MM.1S (cell line): ENCODE measurements around the gene GPC1.

Experiments
- DNase-seq: peaks from one replicate; pipeline ENCODE4 v3.0.0-alpha.2; 2015
- H2AFZ ChIP-seq: fragments of 300-600 bp; sonication (generic); 2 replicates; pipeline ENCODE4 v1.6.0; 2016; ENCODE audit warnings: antibody characterized with exemption, low read length
- H3F3A ChIP-seq: fragments of 300-600 bp; sonication (generic); 2 replicates; pipeline ENCODE4 v1.6.1; 2016; ENCODE audit warnings: mild to moderate bottlenecking, antibody characterized with exemption, low read length, moderate library complexity, mixed read lengths; ENCODE audit not compliant: insufficient read depth
- H3K27ac ChIP-seq: fragments of 300-600 bp; sonication (generic); 2 replicates; pipeline ENCODE4 v1.5.1; 2016; ENCODE audit warnings: mild to moderate bottlenecking, low read length
- H3K27me3 ChIP-seq: fragments of 300-600 bp; sonication (generic); replicated peaks from 2 replicates; pipeline ENCODE4 v1.6.0; 2016; ENCODE audit warnings: low read length; ENCODE audit not compliant: insufficient read depth
- H3K36me3 ChIP-seq: fragments of 300-600 bp; sonication (generic); replicated peaks from 2 replicates; pipeline ENCODE4 v1.6.1; 2016; ENCODE audit warnings: mild to moderate bottlenecking, low read length, mixed read lengths; ENCODE audit not compliant: insufficient read depth
- H3K4me1 ChIP-seq: fragments of 300-600 bp; sonication (generic); 2 replicates; pipeline ENCODE4 v1.6.1; 2016; ENCODE audit warnings: low read length, mixed read lengths
- H3K4me2 ChIP-seq: fragments of 300-600 bp; sonication (generic); 2 replicates; pipeline ENCODE4 v1.6.0; 2016; ENCODE audit warnings: low read depth, low read length
- H3K4me3 ChIP-seq: fragments of 300-600 bp; sonication (generic); 2 replicates; pipeline ENCODE4 v1.5.1; 2016; ENCODE audit warnings: low read length, mixed read lengths
- H3K79me2 ChIP-seq: fragments of 300-600 bp; sonication (generic); 2 replicates; pipeline ENCODE4 v1.6.1; 2016; ENCODE audit warnings: mixed run types, low read length, mixed read lengths
- H3K9ac ChIP-seq: fragments of 300-600 bp; sonication (generic); 2 replicates; pipeline ENCODE4 v1.6.1; 2016; ENCODE audit warnings: low read length, mixed read lengths
- H3K9me2 ChIP-seq: fragments of 300-600 bp; sonication (generic); replicated peaks from 2 replicates; pipeline ENCODE4 v1.6.1; 2016; ENCODE audit warnings: mild to moderate bottlenecking, low read length, mixed read lengths; ENCODE audit not compliant: insufficient read depth
- H3K9me3 ChIP-seq: fragments of 300-600 bp; sonication (generic); replicated peaks from 2 replicates; pipeline ENCODE4 v1.6.1; 2016; ENCODE audit warnings: mild to moderate bottlenecking, low read length, mixed read lengths; ENCODE audit not compliant: insufficient read depth
- H4K20me1 ChIP-seq: fragments of 300-600 bp; sonication (generic); 2 replicates; pipeline ENCODE4 v1.6.1; 2016; ENCODE audit warnings: mild to moderate bottlenecking, low read length, moderate library complexity, mixed read lengths; ENCODE audit not compliant: insufficient read depth
- EZH2 ChIP-seq: fragments of 300-600 bp; sonication (generic); optimal IDR thresholded peaks from 2 replicates; pipeline ENCODE3; 2017; ENCODE audit warnings: low read depth, mild to moderate bottlenecking, antibody characterized with exemption, low read length, mixed read lengths
- EZH2phosphoT487 ChIP-seq: fragments of 300-600 bp; sonication (generic); IDR thresholded peaks from 2 replicates; pipeline ENCODE4 v1.6.1; 2018; ENCODE audit warnings: antibody characterized with exemption, low read length
- TF ChIP-seq, protein P1 (sequence below): fragments of 300-600 bp; sonication (generic); IDR thresholded peaks from 2 replicates; pipeline ENCODE4 v1.5.1; 2016; ENCODE audit warnings: antibody characterized with exemption, low read length, mixed read lengths

Gene GPC1

DNA sequence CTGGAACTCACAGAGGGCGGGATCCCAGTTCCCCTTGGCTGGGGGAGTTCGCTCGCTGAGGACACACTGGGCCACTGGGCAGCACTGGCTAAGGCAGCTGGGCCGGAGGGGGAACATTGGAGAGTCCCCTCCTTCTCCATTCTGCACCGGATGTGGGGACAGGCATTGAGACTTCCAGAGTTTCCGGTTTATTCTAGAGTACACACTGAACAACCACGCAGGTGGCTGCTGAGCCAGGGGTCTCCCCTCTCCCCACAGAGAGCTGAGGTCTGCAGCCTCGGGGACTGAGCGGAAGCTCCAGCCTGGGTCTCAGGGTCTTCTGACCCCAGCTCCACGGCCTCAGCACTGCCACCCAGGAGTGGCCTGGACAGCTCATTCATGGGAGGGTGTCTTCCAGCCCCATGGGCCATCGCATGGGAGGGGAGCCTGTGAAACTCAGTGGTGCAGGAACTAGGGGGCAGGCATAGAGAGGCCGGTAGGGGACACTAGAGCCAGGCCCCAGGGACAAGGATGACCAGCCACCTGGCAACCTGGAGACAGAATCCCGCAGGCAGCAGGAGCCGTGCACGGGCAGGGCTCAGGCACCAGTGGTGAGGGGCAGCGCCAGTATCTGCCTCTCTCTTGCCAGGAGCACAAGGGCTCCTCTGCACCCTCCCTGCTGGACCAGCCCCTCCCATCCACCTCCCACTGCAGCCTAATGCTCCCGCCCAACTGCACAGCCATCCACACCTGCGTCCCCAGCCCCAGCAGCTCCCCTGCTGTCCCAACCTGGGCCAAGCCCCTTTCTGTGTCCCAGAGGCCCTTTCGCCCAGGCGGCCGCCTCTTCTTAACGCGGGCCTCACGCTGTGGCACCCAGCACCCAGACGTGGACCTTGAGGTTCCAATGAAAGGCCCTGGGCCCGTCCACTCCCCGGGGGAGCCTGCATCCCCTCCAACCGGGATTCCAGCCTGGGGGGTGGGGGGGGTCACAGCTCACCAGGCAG is 45.1 kb upstream of the GPC1 start:
- no peak for DNase-seq
- no peaks in the 10 kb centered on the region for H4K20me1 ChIP-seq
- H3K27ac ChIP-seq = no peak overlapping the region
- H3K9me2 ChIP-seq = no peaks in the 10 kb centered on the region
- no peak overlapping the region for H3K4me3 ChIP-seq
- TF ChIP-seq EZH2 (no peak), EZH2phosphoT487 (no peak)
- TF ChIP-seq, protein P1, sequence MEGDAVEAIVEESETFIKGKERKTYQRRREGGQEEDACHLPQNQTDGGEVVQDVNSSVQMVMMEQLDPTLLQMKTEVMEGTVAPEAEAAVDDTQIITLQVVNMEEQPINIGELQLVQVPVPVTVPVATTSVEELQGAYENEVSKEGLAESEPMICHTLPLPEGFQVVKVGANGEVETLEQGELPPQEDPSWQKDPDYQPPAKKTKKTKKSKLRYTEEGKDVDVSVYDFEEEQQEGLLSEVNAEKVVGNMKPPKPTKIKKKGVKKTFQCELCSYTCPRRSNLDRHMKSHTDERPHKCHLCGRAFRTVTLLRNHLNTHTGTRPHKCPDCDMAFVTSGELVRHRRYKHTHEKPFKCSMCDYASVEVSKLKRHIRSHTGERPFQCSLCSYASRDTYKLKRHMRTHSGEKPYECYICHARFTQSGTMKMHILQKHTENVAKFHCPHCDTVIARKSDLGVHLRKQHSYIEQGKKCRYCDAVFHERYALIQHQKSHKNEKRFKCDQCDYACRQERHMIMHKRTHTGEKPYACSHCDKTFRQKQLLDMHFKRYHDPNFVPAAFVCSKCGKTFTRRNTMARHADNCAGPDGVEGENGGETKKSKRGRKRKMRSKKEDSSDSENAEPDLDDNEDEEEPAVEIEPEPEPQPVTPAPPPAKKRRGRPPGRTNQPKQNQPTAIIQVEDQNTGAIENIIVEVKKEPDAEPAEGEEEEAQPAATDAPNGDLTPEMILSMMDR = no peak
- no peaks in the 10 kb centered on the region for H3K4me1 ChIP-seq
- H3K36me3 ChIP-seq = no peaks in the 10 kb centered on the region
- no peak overlapping the region for H2AFZ ChIP-seq
- peaks cover 27% of the 10 kb centered on the region; the same call in 1 of the 2 replicates for H3K27me3 ChIP-seq
- no peak overlapping the region for H3K9ac ChIP-seq
- H3F3A ChIP-seq = no peaks in the 10 kb centered on the region
- H3K4me2 ChIP-seq = no peak overlapping the region
- H3K79me2 ChIP-seq = no peaks in the 10 kb centered on the region
- H3K9me3 ChIP-seq = no peaks in the 10 kb centered on the region

DNA sequence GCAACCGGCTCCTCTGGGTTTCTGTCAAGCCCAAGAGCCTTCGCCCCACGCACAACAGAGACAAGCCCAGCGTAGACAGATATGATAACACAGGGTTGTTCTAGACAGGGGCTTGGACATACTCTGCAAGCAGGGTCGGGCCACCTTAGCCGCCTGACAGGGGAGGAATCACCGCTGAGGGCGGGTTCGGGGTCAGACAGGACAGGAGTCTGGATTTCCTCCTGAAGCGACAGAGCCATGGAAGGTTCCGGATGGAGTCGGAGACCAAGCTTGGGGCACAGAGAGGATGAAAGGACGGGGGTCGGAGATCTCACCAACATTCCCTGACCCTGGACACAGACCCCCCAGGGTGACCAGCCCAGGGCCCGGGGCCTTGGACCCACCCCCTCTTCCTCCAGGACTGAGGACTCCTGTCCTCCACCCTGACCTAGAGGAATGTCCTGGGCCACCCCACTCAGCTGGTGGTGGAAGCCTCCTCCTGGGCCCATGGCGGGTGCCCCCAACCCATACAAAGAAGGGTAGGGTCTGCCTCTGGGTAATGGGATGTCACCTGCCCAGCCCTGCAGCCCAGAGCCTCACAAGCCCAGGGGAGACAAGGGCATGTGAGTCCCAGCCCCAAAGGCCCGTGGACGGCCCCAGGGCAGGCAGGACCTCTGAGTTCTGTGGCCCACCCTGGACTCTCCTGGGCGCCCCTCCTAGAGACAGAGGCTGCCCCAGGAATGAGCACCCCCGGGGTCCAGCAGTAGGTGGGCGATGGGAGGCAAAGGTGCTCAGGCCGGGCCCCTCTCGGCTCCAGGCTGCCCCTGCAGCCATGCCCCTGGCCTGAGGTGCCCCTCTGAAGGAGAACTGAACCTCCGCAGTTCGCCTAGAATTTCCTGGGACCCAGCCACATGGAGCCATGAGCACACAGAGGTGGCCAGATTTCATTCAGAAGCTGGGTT is 44.1 kb upstream of the GPC1 start:
- Histone ChIP-seq H3F3A (no peaks in the 10 kb centered on the region), H3K4me1 (no peaks in the 10 kb centered on the region), H3K36me3 (no peaks in the 10 kb centered on the region), H3K4me2 (no peak overlapping the region), H3K27me3 (peaks cover 27% of the 10 kb centered on the region; the same call in 1 of the 2 replicates), H3K9me3 (no peaks in the 10 kb centered on the region), H3K4me3 (no peak overlapping the region), H4K20me1 (no peaks in the 10 kb centered on the region), H3K79me2 (no peaks in the 10 kb centered on the region), H2AFZ (no peak overlapping the region), H3K9me2 (no peaks in the 10 kb centered on the region), H3K27ac (no peak overlapping the region), H3K9ac (no peak overlapping the region)
- TF ChIP-seq, protein P1 = no peak
- TF ChIP-seq EZH2phosphoT487 (no peak), EZH2 (no peak)
- no peak for DNase-seq

GRCh38 chr2:240392084-240392947 is 43.1 kb upstream of the GPC1 start:
- no peaks in the 10 kb centered on the region for H3K79me2 ChIP-seq
- no peaks in the 10 kb centered on the region for H3K9me2 ChIP-seq
- no peaks in the 10 kb centered on the region for H4K20me1 ChIP-seq
- TF ChIP-seq, protein P1 = no peak
- TF ChIP-seq EZH2phosphoT487 = no peak
- no peak for TF ChIP-seq EZH2
- H2AFZ ChIP-seq = no peak overlapping the region
- no peak overlapping the region for H3K4me3 ChIP-seq
- H3F3A ChIP-seq = no peaks in the 10 kb centered on the region
- H3K27ac ChIP-seq = no peak overlapping the region
- DNase-seq = no peak
- H3K4me1 ChIP-seq = no peaks in the 10 kb centered on the region
- no peak overlapping the region for H3K4me2 ChIP-seq
- no peaks in the 10 kb centered on the region for H3K9me3 ChIP-seq
- no peak overlapping the region for H3K9ac ChIP-seq
- H3K36me3 ChIP-seq = no peaks in the 10 kb centered on the region
- H3K27me3 ChIP-seq = peaks cover 30% of the 10 kb centered on the region
